Heart right ventricle (tissue), 16 donors: Measurements from ENCODE around the gene HOXA5. TPM values are rescaled to one million over a fixed set of nuclear protein-coding genes. Genes with fewer than 3 reads are reported as not detected.

Experiments
- ATAC-seq, 8 donors: fragments of 200-7000 bp; cut with Tn5 transposase; one replicate each; pipeline ENCODE4 v1.9.1; 2020; ENCODE audit warnings: mild to moderate bottlenecking in 8 of 8, moderate library complexity in 8 of 8, moderate number of reproducible peaks in 1 of 8
- DNase-seq, 2 donors: peaks; one replicate each; pipeline ENCODE4 v3.0.0-alpha.2; 2020
- H3K27ac ChIP-seq, 10 donors: fragments of 200-600 bp; sonication (generic) in 2 of 10; one replicate each; pipeline versions ENCODE4 v1.5.0 to v1.8.0; 2020 to 2022; ENCODE audit warnings: mild to moderate bottlenecking in 3 of 10
- H3K27me3 ChIP-seq, 7 donors: fragments of 200-600 bp; one replicate each; pipeline ENCODE4 v1.8.0; 2021 to 2022; ENCODE audit warnings: mild to moderate bottlenecking in 2 of 7
- H3K36me3 ChIP-seq, 9 donors: fragments of 200-600 bp; sonication (generic) in 1 of 9; one replicate each; pipeline versions ENCODE4 v1.5.0 to v1.8.0; 2020 to 2022; ENCODE audit warnings: mild to moderate bottlenecking in 2 of 9
- H3K4me1 ChIP-seq, 9 donors: fragments of 200-600 bp; sonication (generic) in 1 of 9; one replicate each; pipeline versions ENCODE4 v1.5.0 to v1.8.0; 2020 to 2022; ENCODE audit warnings: mild to moderate bottlenecking in 4 of 9
- H3K4me3 ChIP-seq, 10 donors: fragments of 200-600 bp; sonication (generic) in 2 of 10; one replicate each; pipeline versions ENCODE4 v1.5.0 to v1.8.0; 2020 to 2022; ENCODE audit warnings: mild to moderate bottlenecking in 7 of 10, moderate library complexity in 2 of 10
- H3K9me3 ChIP-seq, 11 donors: fragments of 200-600 bp in 10 of 11; sonication (generic) in 2 of 11; one replicate each; pipeline versions ENCODE4 v1.5.0 to v1.8.0; 2013 to 2022; ENCODE audit warnings: mild to moderate bottlenecking in 2 of 11, control low read depth in 1 of 11, moderate library complexity in 1 of 11
- CTCF ChIP-seq, 9 donors: fragments of 200-600 bp; sonication (generic) in 2 of 9; IDR thresholded peaks; one replicate each; pipeline versions ENCODE4 v1.5.0 to v1.8.0; 2021 to 2022; ENCODE audit warnings: antibody characterized with exemption in 9 of 9, mild to moderate bottlenecking in 5 of 9, moderate library complexity in 1 of 9
- WGBS, 2 donors: extraction: QIAGEN DNeasy Blood & Tissue Kit; methylation state at CpG; one replicate each; pipeline ENCODE4 v1.1.7; 2013; ENCODE audit warnings: inconsistent platforms in 1 of 2; 5-methylcytosine and 5-hydroxymethylcytosine counted together
- intact Hi-C, 10 donors: fragments of 100-400 bp; cut with DNase I; formaldehyde crosslinking; loops; one replicate each; pipeline versions ENCODE4 v1.11.1 to v1.14.2; 2022
- polyA plus RNA-seq, 2 donors: library from polyadenylated mRNA; stranded (reverse); fragments of 200-250 nt; gene quantifications; one replicate each; pipeline ENCODE4 v1.2.3, GENCODE V29; 2013
- total RNA-seq, 10 donors: library from RNA; stranded (reverse); fragmentation: NEBNext Ultra II Directional in 3 of 10; extraction: Animal tissue kit (Norgen Biotek cat#: 25700) in 3 of 10; gene quantifications; one replicate each; pipeline versions ENCODE4 v1.2.1 to v1.2.4, GENCODE V29; 2021 to 2023
- donor health status: Arrhythmogenic right ventricular cardiomyopathy.
- donor health status: ischemic (EF 13 %, LVEDD 7.1; RV severe dilation, severe dysfunction).
- donor health status: healthy with polysubstance abuse.
- donor health status: DM: no; HTN: yes; CAD: no.
- donor health status: DM: no; HTN: no; CAD: no.
- donor health status: ischemic (EF 25% LVEDD 6.9; RV normal size, moderate dysfunction).
- donor health status: ischemic (EF 25% LVEDD 5.7; RV mildly dilated, moderate dysfunction).
- donor health status: healthy.
- donor health status: DM: yes; HTN: yes; CAD: no.
- donor health status: Ischemic cardiomyopathy.
- donor health status: ischemic (EF 35%, LVEDD 5.7; RV mildly dilated, moderate dysfunction).
- donor health status: nonischemic (EF 11% LVEDD 7.7; RV severe dilation, severe dysfunction).
- donor health status: DM: yes; HTN: yes; CAD: no.
- donor health status: PGD.
- donor health status: ischemic (EF 29% LVEDD 5.4; RV normal size, mild dysfunction).
- donor health status: nonischemic (EF 23%, LVEDD 6.1; RV moderate dilation, normal function).

Gene HOXA5
- total and polyA plus RNA-seq, 12 donors, result 0.09 to 0.95 (median 0.24) TPM; not detected in 8

- H3K4me3 ChIP-seq, result peak overlapping the region in 1 of 10 donors; percentile 68
- peaks cover 73 to 100% (median 100%) of the 10 kb centered on the region in 7 donors for H3K27me3 ChIP-seq
- peaks cover 8 to 77% (median 28%) of the 10 kb centered on the region in 9 donors for H3K4me1 ChIP-seq
- ATAC-seq, result no peak
- no peak overlapping the region for H3K27ac ChIP-seq
- no peaks in the 10 kb centered on the region for H3K9me3 ChIP-seq
- DNase-seq, result no peak
- no peak for TF ChIP-seq CTCF (IDR thresholded peaks at IDR 0.05)
- 41 to 49% methylated on average over 27 of the region's 27 CpGs for WGBS, 2 donors
- H3K36me3 ChIP-seq, result peaks cover 0 to 8% (median 0%) of the 10 kb centered on the region in 9 donors
- intact Hi-C loops, result loop anchor here (2.0 to 10.0 kb wide), 15 partner anchors 305 to 1305 kb away; no protein-coding TSS in a partner anchor
Measured at GRCh38 chr7:27159266-27160144, 16.0 kb upstream of the HOXA5 start.

GRCh38 chr7:27158436-27159265, 15.2 kb upstream of the HOXA5 start:
- intact Hi-C loops, result loop anchor here in 6 of 10 donors (2.0 to 10.0 kb wide), 6 partner anchors 304 to 1304 kb away; no protein-coding TSS in a partner anchor
- Histone ChIP-seq H3K36me3 (peaks cover 0 to 8% (median 0%) of the 10 kb centered on the region in 9 donors), H3K4me3 (no peak overlapping the region), H3K27ac (no peak overlapping the region), H3K9me3 (no peaks in the 10 kb centered on the region), H3K27me3 (peaks cover 72 to 100% (median 100%) of the 10 kb centered on the region in 7 donors), H3K4me1 (peaks cover 5 to 71% (median 28%) of the 10 kb centered on the region in 9 donors)
- no peak for TF ChIP-seq CTCF (IDR thresholded peaks at IDR 0.05)
- DNase-seq, result no peak
- no peak for ATAC-seq
- WGBS, 2 donors, result 12 to 16% methylated on average over 35 of the region's 35 CpGs

GRCh38 chr7:27157702-27158431, 14.4 kb upstream of the HOXA5 start:
- H3K27ac ChIP-seq, result no peak overlapping the region
- intact Hi-C loops, result loop anchor here in 6 of 10 donors (2.0 to 10.0 kb wide), 6 partner anchors 303 to 1303 kb away; no protein-coding TSS in a partner anchor
- WGBS, 2 donors, result 5 to 8% methylated on average over 30 of the region's 30 CpGs
- peaks cover 0 to 8% (median 0%) of the 10 kb centered on the region in 9 donors for H3K36me3 ChIP-seq
- ATAC-seq (no peak), DNase-seq (no peak)
- no peak overlapping the region for H3K4me3 ChIP-seq
- peaks cover 73 to 100% (median 100%) of the 10 kb centered on the region in 7 donors for H3K27me3 ChIP-seq
- TF ChIP-seq CTCF (IDR thresholded peaks at IDR 0.05), result no peak
- H3K4me1 ChIP-seq, result peaks cover 5 to 70% (median 28%) of the 10 kb centered on the region in 9 donors
- H3K9me3 ChIP-seq, result no peaks in the 10 kb centered on the region
